SU-DHL-6 (cell line): ENCODE data around the gene ST14.

Experiments
- CTCF ChIP-seq: fragments of 200-600 bp; sonication (generic); IDR thresholded peaks from one replicate; pipeline ENCODE4 v1.5.1; 2017; ENCODE audit warnings: antibody characterized with exemption, mild to moderate bottlenecking, low read length, moderate library complexity; ENCODE audit not compliant: insufficient read depth, poor library complexity, severe bottlenecking
- EZH2phosphoT487 ChIP-seq: fragments of 200-600 bp; sonication (generic), shearing (Covaris generic); conservative IDR thresholded peaks from 2 replicates; pipeline ENCODE4 v1.6.1; 2018; ENCODE audit warnings: mild to moderate bottlenecking, antibody characterized with exemption, low read length, moderate library complexity, mixed read lengths

GRCh38 chr11:130180896-130181294 is 21.3 kb downstream of the ST14 start:
- TF ChIP-seq CTCF (no peak), EZH2phosphoT487 (no peak)
